Measurements from ENCODE around the gene ABHD17C.

ABHD17C gene

DNA sequence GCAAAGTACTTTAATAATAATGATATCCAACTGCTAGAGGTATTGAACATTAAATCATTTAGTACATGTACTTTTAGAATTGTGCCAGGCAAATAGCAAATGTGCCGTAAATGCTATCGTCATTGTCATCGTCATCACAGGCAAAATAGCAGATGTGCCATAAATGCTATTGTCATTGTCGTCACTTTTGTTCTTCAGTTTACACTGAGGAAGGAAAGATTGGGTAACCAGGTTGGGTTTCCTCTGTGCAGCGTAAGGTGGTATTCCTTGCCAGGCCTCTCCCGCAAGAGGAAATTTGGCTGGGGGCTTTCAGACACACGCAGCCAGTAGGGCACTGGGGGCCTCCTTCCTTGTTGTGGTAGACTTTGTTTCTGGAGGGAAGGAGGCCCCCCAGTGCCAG lies 26.4 kb downstream of the ABHD17C start:
- Histone ChIP-seq H3K27me3 (ENCODE audit: control insufficient read depth, insufficient read depth, low read length) (no peaks in the 10 kb centered on the region), H3K4me1 (no peaks in the 10 kb centered on the region), H3K9me3 (ENCODE audit: control insufficient read depth, low read length) (no peaks in the 10 kb centered on the region), H2AFZ (no peak overlapping the region), H3K79me2 (no peaks in the 10 kb centered on the region), H3K4me2 (ENCODE audit: low read length) (no peak overlapping the region), H3K9ac (no peak overlapping the region), H3K4me3 (ENCODE audit: low read depth, low read length) (no peak overlapping the region), H3K27ac (no peak overlapping the region), H3K36me3 (ENCODE audit: control insufficient read depth, insufficient read depth, low read length) (no peaks in the 10 kb centered on the region)
- TF ChIP-seq, protein P1, sequence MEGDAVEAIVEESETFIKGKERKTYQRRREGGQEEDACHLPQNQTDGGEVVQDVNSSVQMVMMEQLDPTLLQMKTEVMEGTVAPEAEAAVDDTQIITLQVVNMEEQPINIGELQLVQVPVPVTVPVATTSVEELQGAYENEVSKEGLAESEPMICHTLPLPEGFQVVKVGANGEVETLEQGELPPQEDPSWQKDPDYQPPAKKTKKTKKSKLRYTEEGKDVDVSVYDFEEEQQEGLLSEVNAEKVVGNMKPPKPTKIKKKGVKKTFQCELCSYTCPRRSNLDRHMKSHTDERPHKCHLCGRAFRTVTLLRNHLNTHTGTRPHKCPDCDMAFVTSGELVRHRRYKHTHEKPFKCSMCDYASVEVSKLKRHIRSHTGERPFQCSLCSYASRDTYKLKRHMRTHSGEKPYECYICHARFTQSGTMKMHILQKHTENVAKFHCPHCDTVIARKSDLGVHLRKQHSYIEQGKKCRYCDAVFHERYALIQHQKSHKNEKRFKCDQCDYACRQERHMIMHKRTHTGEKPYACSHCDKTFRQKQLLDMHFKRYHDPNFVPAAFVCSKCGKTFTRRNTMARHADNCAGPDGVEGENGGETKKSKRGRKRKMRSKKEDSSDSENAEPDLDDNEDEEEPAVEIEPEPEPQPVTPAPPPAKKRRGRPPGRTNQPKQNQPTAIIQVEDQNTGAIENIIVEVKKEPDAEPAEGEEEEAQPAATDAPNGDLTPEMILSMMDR (IDR thresholded peaks at IDR 0.05) = no peak

DNA sequence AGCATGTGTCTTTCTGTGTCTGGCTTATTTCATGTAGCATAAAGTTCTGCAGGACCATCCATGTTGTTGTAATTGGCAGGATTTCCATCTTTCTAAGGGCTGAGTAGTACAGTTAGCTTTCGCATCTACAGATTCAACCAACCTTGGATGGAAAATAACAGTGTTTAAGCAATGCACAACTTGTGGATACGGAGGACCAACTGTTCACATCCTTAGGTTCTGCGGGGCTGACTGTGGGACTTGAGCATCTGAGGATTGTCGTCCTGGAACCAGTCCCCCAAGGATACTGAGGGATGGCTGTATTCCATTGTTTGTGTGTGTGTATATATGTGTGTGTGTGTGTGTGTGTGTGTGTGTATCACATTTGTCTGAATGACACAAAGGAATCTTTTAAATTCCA lies 27.7 kb downstream of the ABHD17C start:
- Histone ChIP-seq H3K4me2 (ENCODE audit: low read length) (no peak overlapping the region), H3K36me3 (ENCODE audit: control insufficient read depth, insufficient read depth, low read length) (no peaks in the 10 kb centered on the region), H3K27ac (no peak overlapping the region), H3K4me1 (no peaks in the 10 kb centered on the region), H3K9me3 (ENCODE audit: control insufficient read depth, low read length) (no peaks in the 10 kb centered on the region), H3K79me2 (no peaks in the 10 kb centered on the region), H3K27me3 (ENCODE audit: control insufficient read depth, insufficient read depth, low read length) (no peaks in the 10 kb centered on the region), H3K9ac (no peak overlapping the region), H3K4me3 (ENCODE audit: low read depth, low read length) (no peak overlapping the region), H2AFZ (no peak overlapping the region)
- TF ChIP-seq, protein P1 (IDR thresholded peaks at IDR 0.05) = no peak

DNA sequence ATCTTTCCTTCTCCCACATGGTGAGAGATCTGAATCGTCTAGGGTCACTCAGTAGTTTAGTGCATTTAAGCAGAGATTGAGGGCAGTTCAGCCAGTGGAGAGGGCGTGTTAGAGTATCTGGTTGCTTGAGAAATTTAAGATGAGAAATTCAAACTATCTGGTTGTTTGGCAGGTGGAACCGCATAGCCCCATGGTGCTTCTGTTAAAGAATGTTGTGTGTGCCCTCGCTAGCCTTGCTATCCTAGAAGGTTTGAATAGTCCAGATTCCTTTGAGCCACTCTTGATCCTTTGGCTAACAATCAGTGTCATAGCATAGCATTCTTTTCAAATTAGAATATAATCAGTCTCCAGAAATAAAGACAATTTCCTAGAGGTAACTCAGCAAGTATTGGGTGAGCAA lies 32.1 kb downstream of the ABHD17C start:
- no peaks in the 10 kb centered on the region for H3K79me2 ChIP-seq
- H3K27me3 ChIP-seq (ENCODE audit: control insufficient read depth, insufficient read depth, low read length) = no peaks in the 10 kb centered on the region
- no peak overlapping the region for H3K4me3 ChIP-seq (ENCODE audit: low read depth, low read length)
- H3K4me2 ChIP-seq (ENCODE audit: low read length) = no peak overlapping the region
- H3K27ac ChIP-seq = no peak overlapping the region
- TF ChIP-seq, protein P1 (IDR thresholded peaks at IDR 0.05) = no peak
- H3K4me1 ChIP-seq = no peaks in the 10 kb centered on the region
- no peak overlapping the region for H3K9ac ChIP-seq
- H3K9me3 ChIP-seq (ENCODE audit: control insufficient read depth, low read length) = no peaks in the 10 kb centered on the region
- H2AFZ ChIP-seq = no peak overlapping the region
- H3K36me3 ChIP-seq (ENCODE audit: control insufficient read depth, insufficient read depth, low read length) = no peaks in the 10 kb centered on the region

GRCh38 chr15:80727596-80727995 lies 32.5 kb downstream of the ABHD17C start:
- Histone ChIP-seq H2AFZ (no peak overlapping the region), H3K79me2 (no peaks in the 10 kb centered on the region), H3K4me2 (ENCODE audit: low read length) (no peak overlapping the region), H3K9ac (no peak overlapping the region), H3K36me3 (ENCODE audit: control insufficient read depth, insufficient read depth, low read length) (no peaks in the 10 kb centered on the region), H3K9me3 (ENCODE audit: control insufficient read depth, low read length) (no peaks in the 10 kb centered on the region), H3K27ac (no peak overlapping the region), H3K27me3 (ENCODE audit: control insufficient read depth, insufficient read depth, low read length) (no peaks in the 10 kb centered on the region), H3K4me3 (ENCODE audit: low read depth, low read length) (no peak overlapping the region), H3K4me1 (no peaks in the 10 kb centered on the region)
- TF ChIP-seq, protein P1 (IDR thresholded peaks at IDR 0.05) = no peak

DNA sequence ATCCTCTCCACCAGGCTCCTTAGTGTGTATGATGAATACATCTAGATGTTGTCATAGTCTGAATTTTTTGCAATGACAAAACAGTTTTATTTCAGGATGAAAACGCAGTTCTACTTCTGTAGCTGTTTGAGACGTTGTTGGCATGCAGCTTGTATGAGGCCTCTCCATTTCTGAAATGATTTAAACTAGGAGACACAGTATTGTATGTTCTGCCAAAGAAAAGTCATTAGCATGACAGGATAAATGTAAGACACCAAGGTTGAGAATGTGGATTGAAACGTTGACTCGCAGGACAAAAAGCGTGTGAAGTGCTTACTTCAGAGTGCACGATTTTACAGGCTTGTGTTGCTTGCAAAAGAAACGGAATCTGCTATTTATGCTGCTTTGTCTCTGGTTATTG lies 35.3 kb downstream of the ABHD17C start:
- Histone ChIP-seq H3K9ac (no peak overlapping the region), H3K4me3 (ENCODE audit: low read depth, low read length) (no peak overlapping the region), H3K36me3 (ENCODE audit: control insufficient read depth, insufficient read depth, low read length) (no peaks in the 10 kb centered on the region), H3K9me3 (ENCODE audit: control insufficient read depth, low read length) (no peaks in the 10 kb centered on the region), H3K4me1 (no peaks in the 10 kb centered on the region), H3K4me2 (ENCODE audit: low read length) (no peak overlapping the region), H3K27ac (no peak overlapping the region), H3K79me2 (no peaks in the 10 kb centered on the region), H2AFZ (no peak overlapping the region), H3K27me3 (ENCODE audit: control insufficient read depth, insufficient read depth, low read length) (no peaks in the 10 kb centered on the region)
- TF ChIP-seq, protein P1 (IDR thresholded peaks at IDR 0.05) = no peak
